WTC11 (cell line): ENCODE results near the gene SYN1. TPM values are rescaled to one million over a fixed set of nuclear protein-coding genes. Genes with fewer than 3 reads are reported as not detected.

Experiments
- ATAC-seq: fragments of 200-7000 bp; cut with Tn5 transposase; 2 replicates; pipeline ENCODE4 v1.10.0; 2021; ENCODE audit warnings: mild to moderate bottlenecking, moderate library complexity
- CTCF ChIA-PET: fragments of 300-600 bp; sonication (Branson Sonifier 250); formaldehyde crosslinking; loops from one replicate; lab custom pipeline; 2021; ENCODE audit warnings: antibody characterized with exemption; lab: Charles Lee
- POLR2A ChIA-PET: fragments of 350-600 bp; sonication (Branson Sonifier 250); formaldehyde crosslinking; loops from one replicate; lab custom pipeline; 2021; ENCODE audit warnings: antibody characterized with exemption; lab: Charles Lee
- DNase-seq: peaks from one replicate; pipeline ENCODE4 v3.0.0; 2021; ENCODE audit warnings: low spot score
- H3K27ac Mint-ChIP-seq: 2 replicates; pipeline ENCODE4 v1.8.0; 2021; ENCODE audit warnings: mixed read lengths
- H3K27me3 Mint-ChIP-seq: 2 replicates; pipeline ENCODE4 v1.8.0; 2021; ENCODE audit warnings: low read depth, mild to moderate bottlenecking, moderate library complexity, mixed read lengths
- H3K36me3 Mint-ChIP-seq: 2 replicates; pipeline ENCODE4 v1.8.0; 2021; ENCODE audit warnings: mixed read lengths
- H3K4me1 Mint-ChIP-seq: 2 replicates; pipeline ENCODE4 v1.8.0; 2022; ENCODE audit warnings: mixed read lengths
- H3K4me3 Mint-ChIP-seq: 2 replicates; pipeline ENCODE4 v1.8.0; 2021; ENCODE audit warnings: mild to moderate bottlenecking, moderate library complexity, mixed read lengths
- H3K9me3 Mint-ChIP-seq: 2 replicates; pipeline ENCODE4 v1.8.0; 2021; ENCODE audit warnings: mixed read lengths
- ARID4B ChIP-seq: sonication (generic); formaldehyde crosslinking; IDR thresholded peaks from 2 replicates; pipeline ENCODE4 v1.8.0; 2023; ENCODE audit warnings: missing genetic modification reagents, mild to moderate bottlenecking, borderline replicate concordance
- ATF1 ChIP-seq: sonication (generic); formaldehyde crosslinking; IDR thresholded peaks from 2 replicates; pipeline ENCODE4 v1.8.1; 2023; ENCODE audit warnings: mild to moderate bottlenecking, moderate library complexity, missing genetic modification reagents
- CBFB ChIP-seq: sonication (generic); formaldehyde crosslinking; IDR thresholded peaks from 2 replicates; pipeline ENCODE4 v1.8.1; 2022; ENCODE audit warnings: mild to moderate bottlenecking, low read depth, missing genetic modification reagents
- CREM ChIP-seq: sonication (generic); formaldehyde crosslinking; IDR thresholded peaks from 2 replicates; pipeline ENCODE4 v1.8.1; 2022; ENCODE audit warnings: mild to moderate bottlenecking, missing genetic modification reagents, moderate library complexity
- ELF4 ChIP-seq: sonication (generic); formaldehyde crosslinking; IDR thresholded peaks from 2 replicates; pipeline ENCODE4 v1.8.1; 2022; ENCODE audit warnings: low read depth, mild to moderate bottlenecking, moderate library complexity, missing genetic modification reagents
- ETV6 ChIP-seq: sonication (generic); formaldehyde crosslinking; IDR thresholded peaks from 2 replicates; pipeline ENCODE4 v1.8.1; 2022; ENCODE audit warnings: mild to moderate bottlenecking, missing genetic modification reagents
- FOXP1 ChIP-seq: sonication (generic); formaldehyde crosslinking; IDR thresholded peaks from 2 replicates; pipeline ENCODE4 v1.8.0; 2022; ENCODE audit warnings: missing genetic modification reagents, mild to moderate bottlenecking, moderate library complexity, borderline replicate concordance
- IRF2 ChIP-seq: sonication (generic); formaldehyde crosslinking; IDR thresholded peaks from 2 replicates; pipeline ENCODE4 v1.8.0; 2022; ENCODE audit warnings: low read depth, missing genetic modification reagents, borderline replicate concordance
- MXD4 ChIP-seq: fragments of 250-450 bp; sonication (Bioruptor Pico); IDR thresholded peaks from 2 replicates; pipeline ENCODE4 v1.8.0; 2021; ENCODE audit warnings: mild to moderate bottlenecking, moderate library complexity, borderline replicate concordance
- NFATC4 ChIP-seq: fragments of 250-450 bp; sonication (Bioruptor Pico); IDR thresholded peaks from 2 replicates; pipeline ENCODE4 v1.9.0; 2021; ENCODE audit warnings: mild to moderate bottlenecking
- NFE2L1 ChIP-seq: sonication (generic); formaldehyde crosslinking; IDR thresholded peaks from 2 replicates; pipeline ENCODE4 v1.8.1; 2023; ENCODE audit warnings: missing genetic modification reagents
- NR1H2 ChIP-seq: sonication (generic); formaldehyde crosslinking; IDR thresholded peaks from 2 replicates; pipeline ENCODE4 v1.9.0; 2021; ENCODE audit warnings: mild to moderate bottlenecking, moderate library complexity, missing genetic modification reagents
- PREB ChIP-seq: sonication (generic); formaldehyde crosslinking; IDR thresholded peaks from 2 replicates; pipeline ENCODE4 v1.8.1; 2022; ENCODE audit warnings: mild to moderate bottlenecking, missing genetic modification reagents, moderate library complexity, borderline replicate concordance
- SMAD3 ChIP-seq: sonication (generic); formaldehyde crosslinking; IDR thresholded peaks from 2 replicates; pipeline ENCODE4 v1.8.0; 2022; ENCODE audit warnings: missing genetic modification reagents, mild to moderate bottlenecking, borderline replicate concordance
- TCF7 ChIP-seq: sonication (generic); formaldehyde crosslinking; IDR thresholded peaks from 2 replicates; pipeline ENCODE4 v1.8.0; 2022; ENCODE audit warnings: mild to moderate bottlenecking, low read depth, missing genetic modification reagents, moderate library complexity
- TEAD1 ChIP-seq: sonication (generic); formaldehyde crosslinking; IDR thresholded peaks from 2 replicates; pipeline ENCODE4 v1.8.0; 2022; ENCODE audit warnings: mild to moderate bottlenecking, missing genetic modification reagents
- TP53 ChIP-seq: sonication (generic); formaldehyde crosslinking; IDR thresholded peaks from 2 replicates; pipeline ENCODE4 v1.8.1; 2023; ENCODE audit warnings: mild to moderate bottlenecking, missing genetic modification reagents
- ZBTB21 ChIP-seq: sonication (generic); formaldehyde crosslinking; IDR thresholded peaks from 2 replicates; pipeline ENCODE4 v1.8.1; 2023; ENCODE audit warnings: mild to moderate bottlenecking, missing genetic modification reagents, borderline replicate concordance
- ZNF121 ChIP-seq: sonication (generic); formaldehyde crosslinking; IDR thresholded peaks from 2 replicates; pipeline ENCODE4 v1.8.0; 2023; ENCODE audit warnings: missing genetic modification reagents
- ZNF232 ChIP-seq: sonication (generic); formaldehyde crosslinking; IDR thresholded peaks from 2 replicates; pipeline ENCODE4 v1.8.0; 2022; ENCODE audit warnings: mild to moderate bottlenecking, missing genetic modification reagents
- total RNA-seq: library from RNA; stranded (reverse); gene quantifications from 3 replicates; pipeline ENCODE4 v1.2.3, GENCODE V29; 2021
- TF ChIP-seq, protein P1 (sequence below): fragments of 250-450 bp; sonication (Bioruptor Pico); IDR thresholded peaks from 2 replicates; pipeline ENCODE4 v1.8.0; 2021; ENCODE audit warnings: mild to moderate bottlenecking
- TF ChIP-seq, protein P2 (sequence below): sonication (generic); formaldehyde crosslinking; IDR thresholded peaks from 2 replicates; pipeline ENCODE4 v1.8.0; 2022; ENCODE audit warnings: missing genetic modification reagents
- TF ChIP-seq, protein P3 (sequence below): fragments of 200-600 bp; IDR thresholded peaks from 2 replicates; pipeline ENCODE4 v1.8.0; 2022; ENCODE audit warnings: antibody characterized with exemption

The SYN1 gene
- total RNA-seq, 1 experiment from 2014 or later: 7.1 TPM

DNA sequence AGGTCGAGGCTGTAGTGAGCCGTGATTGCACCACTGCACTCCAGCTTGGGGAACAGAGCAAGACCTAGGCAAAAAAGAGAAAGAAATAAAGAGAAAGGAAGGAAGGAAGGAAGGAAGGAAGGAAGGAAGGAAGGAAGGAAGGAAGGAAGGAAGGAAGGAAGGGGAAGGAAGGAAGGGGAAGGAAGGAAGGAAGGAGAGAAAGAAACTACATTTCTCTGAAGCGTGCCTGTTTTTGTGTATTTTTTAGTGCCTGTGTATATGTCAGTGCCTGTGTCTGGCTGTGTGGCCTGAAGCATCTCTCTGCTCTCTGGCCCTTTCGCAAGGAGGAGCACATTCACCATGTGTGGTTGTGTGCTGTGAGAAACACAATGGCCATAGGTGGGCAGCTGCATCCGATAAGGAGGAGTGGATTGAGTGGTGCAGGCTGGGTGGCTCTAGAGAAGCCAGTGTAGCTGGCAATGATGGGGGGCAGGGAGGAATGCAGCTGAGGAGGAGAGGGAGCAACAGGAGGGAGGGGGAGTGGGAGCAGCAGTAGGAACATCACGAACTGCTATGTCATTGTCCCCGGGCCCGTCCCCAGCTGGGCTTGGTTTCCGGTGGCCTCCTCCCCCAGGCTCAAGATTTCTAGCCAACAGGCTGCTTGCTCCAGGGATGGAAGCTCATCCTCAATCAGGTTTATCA is 11.4 kb downstream of the SYN1 start (continued):
- no peak for TF ChIP-seq TEAD1
- no peak for TF ChIP-seq TCF7
- TF ChIP-seq, protein P1, sequence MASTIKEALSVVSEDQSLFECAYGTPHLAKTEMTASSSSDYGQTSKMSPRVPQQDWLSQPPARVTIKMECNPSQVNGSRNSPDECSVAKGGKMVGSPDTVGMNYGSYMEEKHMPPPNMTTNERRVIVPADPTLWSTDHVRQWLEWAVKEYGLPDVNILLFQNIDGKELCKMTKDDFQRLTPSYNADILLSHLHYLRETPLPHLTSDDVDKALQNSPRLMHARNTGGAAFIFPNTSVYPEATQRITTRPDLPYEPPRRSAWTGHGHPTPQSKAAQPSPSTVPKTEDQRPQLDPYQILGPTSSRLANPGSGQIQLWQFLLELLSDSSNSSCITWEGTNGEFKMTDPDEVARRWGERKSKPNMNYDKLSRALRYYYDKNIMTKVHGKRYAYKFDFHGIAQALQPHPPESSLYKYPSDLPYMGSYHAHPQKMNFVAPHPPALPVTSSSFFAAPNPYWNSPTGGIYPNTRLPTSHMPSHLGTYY: no peak
- peak; percentile 90; the same call in 1 of the 2 replicates for TF ChIP-seq NFE2L1 (CRISPR knock-in tag)
- no peak for TF ChIP-seq NFATC4 (CRISPR knock-in tag)
- no peak for TF ChIP-seq FOXP1 (CRISPR knock-in tag)

- no peak overlapping the region for H3K27ac Mint-ChIP-seq
- no peaks in the 10 kb centered on the region for H3K27me3 Mint-ChIP-seq
- POLR2A ChIA-PET: no interaction called here
- peaks cover 4% of the 10 kb centered on the region; the same call in 1 of the 2 replicates for H3K36me3 Mint-ChIP-seq
- CTCF ChIA-PET: no interaction called here
- no peak overlapping the region for H3K4me3 Mint-ChIP-seq
- peaks cover 19% of the 10 kb centered on the region for H3K4me1 Mint-ChIP-seq
- peaks cover 5% of the 10 kb centered on the region for H3K9me3 Mint-ChIP-seq
- ATAC-seq: no peak
- no peak for TF ChIP-seq ETV6 (CRISPR knock-in tag)
- TF ChIP-seq ZNF232 (CRISPR knock-in tag): no peak
- no peak for TF ChIP-seq ZBTB21 (CRISPR knock-in tag)
- TF ChIP-seq ATF1 (CRISPR knock-in tag): no peak
- TF ChIP-seq PREB (CRISPR knock-in tag): no peak
- TF ChIP-seq ARID4B (CRISPR knock-in tag): no peak
- no peak for TF ChIP-seq CBFB (CRISPR knock-in tag)
- TF ChIP-seq TP53: no peak
- no peak for TF ChIP-seq IRF2
- no peak for DNase-seq
Measured at GRCh38 chrX:47607091-47607490, 12.6 kb downstream of the SYN1 start.

DNA sequence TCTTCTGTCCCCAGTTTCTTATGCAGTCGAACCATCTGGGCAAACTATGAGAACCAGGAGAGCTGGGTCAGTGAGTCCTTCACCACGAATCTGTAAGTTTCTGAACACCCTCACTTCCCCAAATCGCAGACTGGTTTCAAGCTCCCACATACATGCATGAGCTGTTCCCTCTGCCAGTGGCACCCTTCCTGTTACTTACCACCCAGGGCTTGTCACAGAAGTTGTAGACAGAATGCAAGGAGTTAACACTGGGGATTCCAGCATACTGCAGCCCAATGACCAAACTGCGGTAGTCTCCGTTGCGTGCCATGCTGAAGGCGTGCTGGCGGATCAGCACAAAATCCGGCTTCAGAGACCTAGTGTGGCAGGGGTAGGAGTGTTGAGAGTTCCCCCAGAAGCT is 14.6 kb downstream of the SYN1 start:
- Mint-ChIP-seq H3K4me3 (no peak overlapping the region), H3K27me3 (no peaks in the 10 kb centered on the region), H3K4me1 (peaks cover 14% of the 10 kb centered on the region), H3K36me3 (no peaks in the 10 kb centered on the region), H3K9me3 (no peaks in the 10 kb centered on the region), H3K27ac (no peak overlapping the region)
- POLR2A ChIA-PET: no interaction called here
- ATAC-seq (no peak), DNase-seq (no peak)
- CTCF ChIA-PET: no interaction called here
- no peak for TF ChIP-seq ELF4 (CRISPR knock-in tag)
- TF ChIP-seq, protein P2, sequence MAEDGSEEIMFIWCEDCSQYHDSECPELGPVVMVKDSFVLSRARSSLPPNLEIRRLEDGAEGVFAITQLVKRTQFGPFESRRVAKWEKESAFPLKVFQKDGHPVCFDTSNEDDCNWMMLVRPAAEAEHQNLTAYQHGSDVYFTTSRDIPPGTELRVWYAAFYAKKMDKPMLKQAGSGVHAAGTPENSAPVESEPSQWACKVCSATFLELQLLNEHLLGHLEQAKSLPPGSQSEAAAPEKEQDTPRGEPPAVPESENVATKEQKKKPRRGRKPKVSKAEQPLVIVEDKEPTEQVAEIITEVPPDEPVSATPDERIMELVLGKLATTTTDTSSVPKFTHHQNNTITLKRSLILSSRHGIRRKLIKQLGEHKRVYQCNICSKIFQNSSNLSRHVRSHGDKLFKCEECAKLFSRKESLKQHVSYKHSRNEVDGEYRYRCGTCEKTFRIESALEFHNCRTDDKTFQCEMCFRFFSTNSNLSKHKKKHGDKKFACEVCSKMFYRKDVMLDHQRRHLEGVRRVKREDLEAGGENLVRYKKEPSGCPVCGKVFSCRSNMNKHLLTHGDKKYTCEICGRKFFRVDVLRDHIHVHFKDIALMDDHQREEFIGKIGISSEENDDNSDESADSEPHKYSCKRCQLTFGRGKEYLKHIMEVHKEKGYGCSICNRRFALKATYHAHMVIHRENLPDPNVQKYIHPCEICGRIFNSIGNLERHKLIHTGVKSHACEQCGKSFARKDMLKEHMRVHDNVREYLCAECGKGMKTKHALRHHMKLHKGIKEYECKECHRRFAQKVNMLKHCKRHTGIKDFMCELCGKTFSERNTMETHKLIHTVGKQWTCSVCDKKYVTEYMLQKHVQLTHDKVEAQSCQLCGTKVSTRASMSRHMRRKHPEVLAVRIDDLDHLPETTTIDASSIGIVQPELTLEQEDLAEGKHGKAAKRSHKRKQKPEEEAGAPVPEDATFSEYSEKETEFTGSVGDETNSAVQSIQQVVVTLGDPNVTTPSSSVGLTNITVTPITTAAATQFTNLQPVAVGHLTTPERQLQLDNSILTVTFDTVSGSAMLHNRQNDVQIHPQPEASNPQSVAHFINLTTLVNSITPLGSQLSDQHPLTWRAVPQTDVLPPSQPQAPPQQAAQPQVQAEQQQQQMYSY: no peak
- no peak for TF ChIP-seq ZBTB21 (CRISPR knock-in tag)
- no peak for TF ChIP-seq TP53
- TF ChIP-seq MXD4 (CRISPR knock-in tag): no peak
- TF ChIP-seq CREM (CRISPR knock-in tag): no peak
- TF ChIP-seq CBFB (CRISPR knock-in tag): no peak
- TF ChIP-seq SMAD3 (CRISPR knock-in tag): no peak
- TF ChIP-seq, protein P3, sequence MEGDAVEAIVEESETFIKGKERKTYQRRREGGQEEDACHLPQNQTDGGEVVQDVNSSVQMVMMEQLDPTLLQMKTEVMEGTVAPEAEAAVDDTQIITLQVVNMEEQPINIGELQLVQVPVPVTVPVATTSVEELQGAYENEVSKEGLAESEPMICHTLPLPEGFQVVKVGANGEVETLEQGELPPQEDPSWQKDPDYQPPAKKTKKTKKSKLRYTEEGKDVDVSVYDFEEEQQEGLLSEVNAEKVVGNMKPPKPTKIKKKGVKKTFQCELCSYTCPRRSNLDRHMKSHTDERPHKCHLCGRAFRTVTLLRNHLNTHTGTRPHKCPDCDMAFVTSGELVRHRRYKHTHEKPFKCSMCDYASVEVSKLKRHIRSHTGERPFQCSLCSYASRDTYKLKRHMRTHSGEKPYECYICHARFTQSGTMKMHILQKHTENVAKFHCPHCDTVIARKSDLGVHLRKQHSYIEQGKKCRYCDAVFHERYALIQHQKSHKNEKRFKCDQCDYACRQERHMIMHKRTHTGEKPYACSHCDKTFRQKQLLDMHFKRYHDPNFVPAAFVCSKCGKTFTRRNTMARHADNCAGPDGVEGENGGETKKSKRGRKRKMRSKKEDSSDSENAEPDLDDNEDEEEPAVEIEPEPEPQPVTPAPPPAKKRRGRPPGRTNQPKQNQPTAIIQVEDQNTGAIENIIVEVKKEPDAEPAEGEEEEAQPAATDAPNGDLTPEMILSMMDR: no peak
- TF ChIP-seq ZNF121 (CRISPR knock-in tag): no peak
- TF ChIP-seq NR1H2 (CRISPR knock-in tag): no peak
